ENCODE results near the gene IGFBP6. TPM values are rescaled to one million over a fixed set of nuclear protein-coding genes. Genes with fewer than 3 reads are reported as not detected.

IGFBP6 gene
- total and polyA plus RNA-seq, 2 donors (not counting 1 experiment from before 2014, with no cell fraction given): 0.30 TPM; not detected in 1

GRCh38 chr12:53070877-53071492 is 26.5 kb upstream of the IGFBP6 start:
- no peak for DNase-seq
- no peak overlapping the region for H3K4me3 Mint-ChIP-seq
- H3K4me3 ChIP-seq (ENCODE audit: control extremely low read depth in 1 of 5, extremely low read depth in 1 of 5, insufficient read depth in 1 of 5, low read depth in 2 of 5, low read length in 4 of 5): no peak overlapping the region
- ChIA-PET POLR2A (no interaction called here), CTCF (interaction anchor here (0.7 to 14.1 kb wide), 6 partner anchors 9 to 274 kb away, joined by 3 to 344 read pairs (median 3); partner anchors contain the start of genes IGFBP6, SOAT2 and SPRYD3)
- H3K27ac Mint-ChIP-seq: no peak overlapping the region
- H4K20me1 ChIP-seq (ENCODE audit: control insufficient read depth, insufficient read depth, low read length, poor library complexity, severe bottlenecking): peaks cover 29% of the 10 kb centered on the region
- no peaks in the 10 kb centered on the region for H3K27me3 ChIP-seq (replicated peaks in 1 of 4; ENCODE audit: control extremely low read depth in 1 of 4, control insufficient read depth in 3 of 4, insufficient read depth in 4 of 4, low read length in 3 of 4)
- peaks cover 6 to 21% of the 10 kb centered on the region in 2 donors for H3K4me1 ChIP-seq (ENCODE audit: control insufficient read depth in 2 of 2, insufficient read depth in 2 of 2, low read length in 2 of 2)
- H3K4me2 ChIP-seq (replicated peaks; ENCODE audit: low read depth, low read length, poor library complexity, severe bottlenecking): no peak overlapping the region
- no peak for ATAC-seq (ENCODE audit: low read depth)
- no peaks in the 10 kb centered on the region for H3K9me3 ChIP-seq (ENCODE audit: control extremely low read depth in 1 of 3, control insufficient read depth in 2 of 3, insufficient read depth in 1 of 3, low read length in 2 of 3)
- H2AFZ ChIP-seq (ENCODE audit: insufficient read depth, low read depth, low read length, poor library complexity, severe bottlenecking): no peak overlapping the region
- H3K4me1 Mint-ChIP-seq: peaks cover 29% of the 10 kb centered on the region
- H3K27me3 Mint-ChIP-seq: no peaks in the 10 kb centered on the region
- peaks cover 8% of the 10 kb centered on the region for H3K79me2 ChIP-seq (ENCODE audit: control insufficient read depth, insufficient read depth, low read length)
- 96% methylated on average over 4 of the region's 7 CpGs for WGBS (ENCODE audit: insufficient coverage)
- no peak overlapping the region for H3K9ac ChIP-seq (ENCODE audit: low read length)
- H3K9me3 Mint-ChIP-seq (ENCODE audit: insufficient read depth): no peaks in the 10 kb centered on the region
- intact Hi-C loops (cut with micrococcal nuclease): loop anchor here (10.0 kb wide), 1 partner anchor 254 kb away; the partner anchor contains the start of gene AAAS
- H3K36me3 ChIP-seq (replicated peaks in 1 of 2; ENCODE audit: control extremely low read depth in 1 of 2, control insufficient read depth in 1 of 2, extremely low read depth in 1 of 2, insufficient read depth in 2 of 2, low read length in 1 of 2): peaks cover 0 to 78% of the 10 kb centered on the region in 2 experiments
- H3K27ac ChIP-seq (ENCODE audit: low read length in 2 of 2): no peak overlapping the region
- TF ChIP-seq CTCF (IDR thresholded peaks at IDR 0.05) (no peak), EZH2 (IDR thresholded peaks at IDR 0.05; ENCODE audit: borderline replicate concordance, insufficient read depth, low read depth, low read length, poor library complexity, severe bottlenecking) (no peak)

Measured in B cell (primary cell).